GM21717 (cell line): ENCODE data around the gene DDX5.

Source experiments
- ATAC-seq: cut with Tn5 transposase; IDR thresholded peaks from one replicate; pipeline ENCODE4 v1.9.1; 2021; ENCODE audit warnings: mild to moderate bottlenecking, moderate library complexity; ENCODE audit not compliant: unreplicated experiment

DDX5 gene

GRCh38 chr17:64449545-64449944, 56.5 kb downstream of the DDX5 start:
- ATAC-seq: no peak

GRCh38 chr17:64448665-64449512, 57.2 kb downstream of the DDX5 start, which contains the start of gene MILR1:
Gene MILR1 (plus strand): TSS chr17:64449115. CDS start chr17:64449169, 54 bp downstream.
- ATAC-seq: no peak
